HG02884 (cell line): ENCODE results near the gene M6PR.
A peak's percentile ranks its signal among the peaks of the same experiment; 100 is the strongest.
"Not testable (repeated sequence)": the region's sequence is repeated elsewhere in the genome, so short reads cannot be mapped to it uniquely, and the experiment has no call there.

Experiments used
- ATAC-seq: cut with Tn5 transposase; IDR thresholded peaks from one replicate; pipeline ENCODE4 v1.9.1; 2021; ENCODE audit warnings: mild to moderate bottlenecking, moderate library complexity; ENCODE audit not compliant: unreplicated experiment

Gene M6PR

GRCh38 chr12:8914033-8914715 lies 35.3 kb downstream of the M6PR start, which contains the start of gene PHC1:
TSS of gene PHC1 (plus strand) at chr12:8914509. CDS start at chr12:8917678, 3,169 bp downstream.
- ATAC-seq = peak; percentile 46

GRCh38 chr12:8913702-8914032 lies 35.8 kb downstream of the M6PR start:
- ATAC-seq = no peak

DNA sequence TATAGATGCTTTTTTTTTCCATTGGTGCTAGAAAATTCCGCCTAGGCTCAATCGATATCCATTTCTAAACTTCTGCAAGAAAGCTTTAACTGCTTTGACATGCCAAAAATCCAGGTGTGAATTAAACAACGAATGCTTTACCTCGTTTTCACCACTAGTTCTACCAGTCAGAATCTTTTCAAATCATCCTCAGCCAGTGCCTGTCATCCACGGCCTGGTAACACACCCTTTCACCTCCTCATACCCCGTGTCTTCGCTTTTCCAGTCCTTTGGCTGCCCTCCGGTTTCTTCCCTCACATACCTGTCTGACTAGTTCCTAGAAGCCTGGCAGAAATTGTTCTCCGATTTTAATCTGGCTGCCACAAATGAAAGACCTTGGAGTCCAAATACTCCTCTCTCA lies 36.5 kb downstream of the M6PR start:
- ATAC-seq = no peak

- no peak for ATAC-seq
These were observed 37.7 kb downstream of the M6PR start for GRCh38 chr12:8911606-8912268.

DNA sequence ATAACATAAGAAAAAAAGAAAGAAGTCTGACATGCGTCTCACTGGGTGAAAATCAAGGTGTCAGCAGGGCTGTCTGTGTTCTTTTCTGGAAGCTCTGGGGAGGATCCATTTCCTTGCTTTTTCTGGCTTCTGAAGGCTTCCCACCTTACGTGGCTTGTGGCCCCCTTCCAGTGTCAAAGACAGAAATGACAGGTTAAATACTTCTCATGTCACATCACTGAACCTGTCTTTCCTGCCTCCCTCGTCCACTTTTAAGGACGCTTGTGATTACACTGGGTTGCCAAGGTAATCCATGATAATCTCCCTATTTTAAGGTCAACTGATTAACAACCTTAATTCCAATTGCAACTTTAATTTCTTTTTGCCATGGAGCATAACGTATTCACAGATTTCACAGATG lies 39.7 kb downstream of the M6PR start:
- ATAC-seq = no peak

DNA sequence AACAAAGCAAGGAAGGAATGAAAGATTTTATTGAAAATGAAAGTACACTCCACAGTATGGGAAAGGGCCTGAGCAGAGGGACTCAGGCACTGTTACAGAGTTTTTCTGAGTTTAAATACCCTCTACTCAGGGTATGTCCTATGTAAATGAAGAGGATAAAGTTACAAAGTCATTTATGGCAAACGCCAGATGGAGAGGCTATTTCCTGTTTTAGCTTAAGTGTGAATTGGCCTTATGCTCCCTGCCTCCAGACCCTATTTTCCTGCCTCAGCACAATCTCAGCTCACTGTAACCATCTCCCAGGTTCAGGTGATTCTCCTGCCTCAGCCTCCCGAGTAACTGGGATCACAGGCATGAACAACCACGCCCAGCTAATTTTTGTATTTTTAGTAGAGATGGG lies 41.9 kb downstream of the M6PR start:
- no peak for ATAC-seq

DNA sequence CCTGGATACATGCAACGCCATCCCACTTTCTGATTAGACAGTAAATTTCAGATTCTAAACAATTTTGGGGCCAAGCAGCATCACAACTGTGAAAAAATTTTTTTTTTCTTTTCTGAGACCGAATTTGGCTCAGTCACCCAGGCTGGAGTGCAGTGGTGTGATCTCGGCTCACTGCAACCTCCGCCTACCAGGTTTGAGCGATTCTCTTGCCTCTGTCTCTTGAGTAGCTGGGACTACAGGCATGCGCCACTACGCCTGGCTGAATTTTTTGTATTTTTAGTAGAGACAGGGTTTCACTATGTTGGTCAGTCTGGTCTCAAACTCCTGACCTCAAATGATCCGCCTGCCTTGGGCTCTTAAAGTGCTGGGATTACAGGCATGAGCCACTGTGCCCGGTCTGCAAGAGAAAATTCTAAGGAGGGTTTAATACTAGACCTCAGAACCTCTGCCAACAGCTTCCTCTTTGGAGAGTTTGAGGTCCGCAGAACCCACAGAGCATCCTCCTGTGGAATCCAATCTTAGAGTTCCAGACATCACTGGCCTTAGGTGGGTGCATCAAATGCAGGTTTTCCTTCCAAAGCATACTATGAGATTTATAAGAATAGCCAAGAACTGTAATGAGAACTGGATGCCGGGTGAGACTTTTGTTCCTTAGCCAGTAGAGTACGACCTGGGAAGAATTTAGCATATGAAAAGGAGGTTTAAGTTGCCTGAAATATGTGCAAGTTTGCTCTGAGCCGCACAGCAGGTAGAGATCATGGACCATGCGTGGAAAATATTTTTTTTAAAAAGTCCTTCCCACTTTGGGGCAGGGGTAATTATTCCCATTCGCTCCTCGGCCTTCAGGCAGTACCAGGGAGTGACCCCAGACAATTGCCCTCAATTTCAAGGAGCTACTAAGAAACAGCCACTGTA lies 42.9 kb downstream of the M6PR start:
- no peak for ATAC-seq

- ATAC-seq = no peak
These were observed 43.9 kb downstream of the M6PR start for GRCh38 chr12:8905546-8905945.

DNA sequence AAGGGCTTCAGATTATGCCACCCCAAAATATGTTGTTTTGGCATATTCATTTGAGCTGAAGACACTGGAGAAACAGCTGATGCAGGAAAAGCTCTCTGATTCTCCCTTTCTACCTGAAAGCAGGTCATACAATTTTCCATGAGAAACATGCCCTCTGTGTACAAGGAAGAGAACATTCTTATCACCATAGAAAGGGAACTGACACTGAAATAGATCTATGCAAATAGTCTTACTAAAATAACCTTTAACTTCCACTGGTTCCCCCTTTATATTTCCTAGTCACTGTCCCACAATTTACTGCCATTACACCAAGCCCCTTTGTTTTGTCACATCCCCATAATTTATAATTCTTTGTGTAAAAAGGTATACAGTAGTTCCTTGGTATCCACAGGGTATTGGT lies 44.8 kb downstream of the M6PR start:
- no peak for ATAC-seq

GRCh38 chr12:8903646-8904045 lies 45.8 kb downstream of the M6PR start:
- ATAC-seq = no peak

GRCh38 chr12:8902703-8903102 lies 46.7 kb downstream of the M6PR start:
- ATAC-seq = not testable (repeated sequence)

- no peak for ATAC-seq
These were observed 49.6 kb downstream of the M6PR start for GRCh38 chr12:8899830-8900229.

DNA sequence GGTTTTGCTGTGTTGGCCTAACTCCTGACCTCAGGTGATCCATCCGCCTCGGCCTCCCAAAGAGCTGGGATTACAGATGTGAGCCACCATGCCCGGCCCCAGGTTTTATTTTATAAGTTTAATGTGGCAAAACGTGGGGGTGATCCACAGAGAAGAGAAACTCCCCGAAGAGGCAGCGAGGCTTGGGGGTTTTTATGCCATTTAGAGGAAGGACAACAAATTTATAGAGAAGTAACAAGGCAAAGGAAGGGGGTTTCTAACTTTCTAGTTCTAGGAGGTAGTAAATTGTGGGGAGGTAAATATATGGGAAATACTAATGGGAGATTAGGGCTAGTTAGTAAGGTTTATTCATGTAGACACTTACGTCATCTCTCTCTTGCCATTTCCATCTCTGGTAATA lies 52.4 kb downstream of the M6PR start:
- ATAC-seq = no peak

DNA sequence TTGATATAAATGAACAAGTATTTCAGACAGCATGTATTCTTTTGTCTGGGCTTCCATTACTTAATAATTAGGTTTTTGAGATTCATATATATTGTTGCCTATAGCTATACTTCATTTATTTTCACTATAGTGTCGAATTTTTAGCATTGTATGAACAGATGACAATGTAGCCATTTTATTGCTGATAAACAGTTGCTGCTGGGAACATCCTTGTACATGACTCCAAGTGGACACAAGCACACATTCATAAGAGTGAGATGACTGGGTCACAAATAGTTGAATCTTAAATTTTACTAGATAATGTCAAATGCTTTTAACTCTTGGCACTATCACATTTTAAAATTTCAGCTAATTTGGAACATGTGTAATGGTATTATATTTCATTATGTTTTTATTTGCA lies 54.5 kb downstream of the M6PR start:
- ATAC-seq = no peak

DNA sequence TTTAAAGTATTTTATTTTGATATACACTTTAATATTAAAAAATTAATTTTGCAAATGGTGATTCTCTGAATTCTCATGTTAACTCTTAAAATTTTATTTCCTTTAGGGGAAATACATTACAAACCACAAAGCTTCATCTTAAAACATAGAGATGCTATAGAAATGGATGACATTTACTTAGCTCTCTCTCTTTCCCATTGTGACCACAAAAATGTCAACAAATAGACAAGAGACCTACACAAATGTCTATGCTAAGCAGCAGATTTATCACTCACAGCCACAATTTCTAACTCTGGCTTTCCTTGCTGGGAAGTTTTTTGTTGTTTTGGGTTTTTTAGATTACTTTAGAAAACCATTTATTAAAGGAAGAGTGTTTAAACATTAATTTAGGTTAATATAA lies 55.1 kb downstream of the M6PR start:
- no peak for ATAC-seq

GRCh38 chr12:8891976-8892375 lies 57.5 kb downstream of the M6PR start:
- ATAC-seq = no peak
